Left lung (tissue), 10 donors: ENCODE measurements around the gene TINCR. TPM values are rescaled to one million over a fixed set of nuclear protein-coding genes. Genes with fewer than 3 reads are reported as not detected.

Experiments
- ATAC-seq: fragments of 200-7000 bp; cut with Tn5 transposase; one replicate; pipeline ENCODE4 v1.9.1; 2020; ENCODE audit warnings: moderate library complexity
- DNase-seq, 4 donors: peaks; one replicate each; pipeline ENCODE4 v3.0.0-alpha.2; 2013 to 2020
- H3K27ac ChIP-seq, 2 donors: fragments of 200-600 bp; sonication (generic) in 1 of 2; one replicate each; pipeline versions ENCODE4 v1.5.0 to v1.8.0; 2020 to 2021
- H3K27me3 ChIP-seq, 2 donors: fragments of 200-600 bp; sonication (generic) in 1 of 2; one replicate each; pipeline versions ENCODE4 v1.5.0 to v1.8.0; 2020 to 2021
- H3K36me3 ChIP-seq, 2 donors: fragments of 200-600 bp; sonication (generic) in 1 of 2; one replicate each; pipeline versions ENCODE4 v1.5.0 to v1.8.0; 2020 to 2021
- H3K4me1 ChIP-seq, 2 donors: fragments of 200-600 bp; one replicate each; pipeline ENCODE4 v1.8.0; 2021
- H3K4me3 ChIP-seq, 2 donors: fragments of 200-600 bp; sonication (generic) in 1 of 2; one replicate each; pipeline versions ENCODE4 v1.5.0 to v1.8.0; 2020 to 2021; ENCODE audit warnings: mild to moderate bottlenecking in 1 of 2
- H3K9me3 ChIP-seq, 2 donors: fragments of 200-600 bp; sonication (generic) in 1 of 2; one replicate each; pipeline versions ENCODE4 v1.5.0 to v1.8.0; 2020 to 2021
- intact Hi-C, 2 donors: fragments of 100-400 bp; cut with DNase I; formaldehyde crosslinking; loops; one replicate each; pipeline versions ENCODE4 v1.11.2 to v1.14.2; 2022
- polyA plus RNA-seq, 6 donors: library from polyadenylated mRNA; unstranded; fragments of 120-200 nt; gene quantifications; one replicate each; pipeline ENCODE4 v1.2.1, GENCODE V29; 2013; ENCODE audit not compliant: insufficient read length in 6 of 6
- total RNA-seq, 2 donors: library from RNA; stranded (reverse); fragmentation: NEBNext Ultra II Directional; extraction: Animal tissue kit (Norgen Biotek cat#: 25700); gene quantifications; one replicate each; pipeline ENCODE4 v1.2.1, GENCODE V29; 2021
- TF ChIP-seq, protein P1 (sequence below), 2 donors: fragments of 200-600 bp; sonication (generic) in 1 of 2; IDR thresholded peaks; one replicate each; pipeline versions ENCODE4 v1.5.0 to v1.8.0; 2021; ENCODE audit warnings: antibody characterized with exemption in 2 of 2
- donor health status: DM: no; HTN: yes; CAD: no.
- donor health status: DM: no; HTN: no; CAD: no.

The TINCR gene
- total and polyA plus RNA-seq, 8 donors = 0.24 to 0.76 (median 0.61) TPM

DNA sequence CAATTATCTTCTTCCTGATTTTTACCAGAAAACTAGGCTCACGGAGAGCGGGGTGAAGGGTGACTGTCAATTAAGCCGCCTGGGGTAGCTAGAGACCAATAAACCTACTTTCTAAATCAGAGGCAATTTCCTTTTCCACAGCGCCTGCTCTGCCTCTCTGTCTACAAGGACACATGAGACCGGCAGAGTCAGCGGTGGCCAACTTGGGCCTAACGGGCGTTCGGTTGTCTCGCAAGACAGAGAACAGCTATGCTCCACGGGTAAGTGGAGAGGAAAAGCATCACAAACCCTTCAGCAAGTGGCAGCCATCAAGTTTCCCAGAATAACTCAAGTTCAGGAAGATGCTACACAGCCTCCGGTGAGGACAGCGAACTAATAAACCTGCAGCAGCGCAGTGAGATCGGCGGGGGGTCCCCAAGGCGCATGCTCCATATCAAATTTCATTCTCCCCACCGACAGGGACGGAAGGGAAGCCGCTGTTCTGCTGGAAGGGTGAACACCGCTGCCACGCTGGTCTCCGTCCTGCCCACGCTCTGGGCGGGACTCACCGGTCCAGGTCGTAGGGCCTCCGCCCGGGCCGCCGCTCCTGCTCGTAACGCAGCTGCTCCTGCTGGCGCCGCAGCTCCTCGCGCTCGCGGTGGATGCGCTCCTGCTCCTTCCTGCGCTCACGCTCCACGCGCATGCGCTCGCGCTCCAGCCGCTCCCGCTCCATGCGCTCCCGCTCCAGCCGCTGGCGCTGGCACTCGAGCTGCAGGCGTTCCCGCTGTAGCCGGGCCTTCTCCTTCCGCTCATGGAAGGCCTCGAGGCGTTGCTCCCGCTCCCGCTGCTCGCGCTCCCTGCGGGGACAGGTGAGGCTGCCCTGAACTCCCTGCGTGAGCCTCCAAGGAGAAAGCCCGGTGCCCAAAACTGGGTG lies 25.8 kb upstream of the TINCR start:
- ATAC-seq = no peak
- peaks cover 0 to 100% of the 10 kb centered on the region in 2 donors for H3K36me3 ChIP-seq
- intact Hi-C loops = no loop called here

DNA sequence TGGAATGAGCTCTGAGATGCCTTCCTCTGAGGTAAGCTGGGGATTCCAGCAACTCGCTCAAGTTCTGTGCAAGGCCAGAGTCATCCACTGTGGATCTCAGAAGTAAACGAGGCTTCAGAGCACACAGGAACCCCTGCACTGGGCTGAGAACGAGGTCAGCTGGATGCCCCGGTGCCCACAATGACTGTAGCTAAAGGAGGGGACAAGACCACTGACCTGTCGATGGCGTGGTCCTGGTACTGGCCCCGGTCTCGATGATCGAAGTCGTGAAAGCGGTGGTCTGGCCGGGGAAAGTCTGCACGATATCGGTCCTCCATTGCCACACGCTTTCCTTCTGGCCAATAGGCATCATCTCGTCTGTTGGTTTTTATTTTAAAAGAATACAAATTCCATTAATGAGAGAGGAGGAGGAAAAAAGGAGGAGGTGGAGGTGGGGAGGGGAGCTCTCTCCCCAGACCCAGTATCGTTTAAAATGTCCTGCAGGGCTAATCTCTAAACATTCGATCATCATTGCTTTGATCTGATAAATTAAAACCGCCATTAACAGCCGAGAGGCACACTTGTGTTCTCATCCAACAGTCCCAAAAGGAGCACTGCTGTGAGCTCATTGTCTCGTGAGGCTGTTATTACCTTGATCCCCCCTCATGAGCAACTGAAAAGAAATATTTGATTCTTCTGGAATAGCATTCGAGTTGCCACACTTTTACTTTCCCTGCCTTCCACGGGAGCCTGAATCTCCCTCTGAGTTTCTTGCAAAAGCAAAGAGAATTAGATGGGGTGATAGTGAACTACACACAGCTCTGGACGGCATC lies 25.0 kb upstream of the TINCR start:
- intact Hi-C loops = no loop called here
- peaks cover 0 to 100% of the 10 kb centered on the region in 2 donors for H3K36me3 ChIP-seq

More for the DNA sequence above, 25.8 kb upstream of the TINCR start:
- Histone ChIP-seq H3K9me3 (no peaks in the 10 kb centered on the region), H3K4me1 (no peaks in the 10 kb centered on the region), H3K4me3 (no peak overlapping the region), H3K27me3 (no peaks in the 10 kb centered on the region), H3K27ac (no peak overlapping the region)
- DNase-seq = no peak
- TF ChIP-seq, protein P1, sequence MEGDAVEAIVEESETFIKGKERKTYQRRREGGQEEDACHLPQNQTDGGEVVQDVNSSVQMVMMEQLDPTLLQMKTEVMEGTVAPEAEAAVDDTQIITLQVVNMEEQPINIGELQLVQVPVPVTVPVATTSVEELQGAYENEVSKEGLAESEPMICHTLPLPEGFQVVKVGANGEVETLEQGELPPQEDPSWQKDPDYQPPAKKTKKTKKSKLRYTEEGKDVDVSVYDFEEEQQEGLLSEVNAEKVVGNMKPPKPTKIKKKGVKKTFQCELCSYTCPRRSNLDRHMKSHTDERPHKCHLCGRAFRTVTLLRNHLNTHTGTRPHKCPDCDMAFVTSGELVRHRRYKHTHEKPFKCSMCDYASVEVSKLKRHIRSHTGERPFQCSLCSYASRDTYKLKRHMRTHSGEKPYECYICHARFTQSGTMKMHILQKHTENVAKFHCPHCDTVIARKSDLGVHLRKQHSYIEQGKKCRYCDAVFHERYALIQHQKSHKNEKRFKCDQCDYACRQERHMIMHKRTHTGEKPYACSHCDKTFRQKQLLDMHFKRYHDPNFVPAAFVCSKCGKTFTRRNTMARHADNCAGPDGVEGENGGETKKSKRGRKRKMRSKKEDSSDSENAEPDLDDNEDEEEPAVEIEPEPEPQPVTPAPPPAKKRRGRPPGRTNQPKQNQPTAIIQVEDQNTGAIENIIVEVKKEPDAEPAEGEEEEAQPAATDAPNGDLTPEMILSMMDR (IDR thresholded peaks at IDR 0.05) = no peak

DNA sequence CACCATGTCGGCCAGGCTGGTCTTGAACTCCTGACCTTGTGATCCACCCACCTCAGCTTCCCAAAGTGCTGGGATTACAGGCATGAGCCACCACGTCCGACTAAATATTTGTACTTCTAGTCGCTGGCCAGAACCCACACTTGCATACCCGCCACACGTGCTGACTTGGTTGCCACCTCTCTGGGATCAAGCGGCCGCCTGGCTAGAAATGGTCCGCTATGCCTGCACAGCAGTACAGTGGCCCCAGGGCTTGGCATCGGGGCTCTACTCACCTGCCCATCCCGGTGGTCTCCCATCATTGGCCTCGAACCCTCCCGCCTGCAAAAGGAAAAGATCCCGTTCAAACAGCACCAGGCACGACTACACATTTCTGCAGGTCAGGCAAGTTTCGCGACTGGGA lies 23.7 kb upstream of the TINCR start:
- ATAC-seq = no peak
- intact Hi-C loops = no loop called here

More for the DNA sequence above, 25.0 kb upstream of the TINCR start:
- no peak for DNase-seq
- Histone ChIP-seq H3K27ac (no peak overlapping the region), H3K27me3 (no peaks in the 10 kb centered on the region), H3K4me3 (no peak overlapping the region), H3K4me1 (no peaks in the 10 kb centered on the region), H3K9me3 (no peaks in the 10 kb centered on the region)
- no peak for ATAC-seq
- TF ChIP-seq, protein P1 (IDR thresholded peaks at IDR 0.05) = no peak

DNA sequence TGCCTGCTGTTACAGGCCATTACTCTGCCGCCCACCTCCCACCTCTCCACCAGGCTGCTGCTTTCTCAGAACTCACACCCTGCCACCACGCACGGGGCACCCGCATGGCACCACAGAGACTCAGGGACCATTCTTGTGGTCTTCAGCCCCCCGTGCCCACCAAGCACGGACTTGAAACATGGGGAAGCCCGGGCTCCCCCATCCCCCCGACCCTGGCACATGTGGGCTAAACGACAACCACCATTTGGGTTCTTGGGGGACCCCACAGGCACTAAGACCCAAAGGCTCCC lies 23.1 kb upstream of the TINCR start:
- DNase-seq = no peak
- Histone ChIP-seq H3K9me3 (no peaks in the 10 kb centered on the region), H3K4me1 (no peaks in the 10 kb centered on the region), H3K4me3 (no peak overlapping the region), H3K36me3 (peaks cover 0 to 100% of the 10 kb centered on the region in 2 donors), H3K27me3 (no peaks in the 10 kb centered on the region), H3K27ac (no peak overlapping the region)
- ATAC-seq = no peak
- intact Hi-C loops = no loop called here
- TF ChIP-seq, protein P1 (IDR thresholded peaks at IDR 0.05) = no peak

More for the DNA sequence above, 23.7 kb upstream of the TINCR start:
- DNase-seq = no peak
- Histone ChIP-seq H3K27me3 (no peaks in the 10 kb centered on the region), H3K9me3 (no peaks in the 10 kb centered on the region), H3K36me3 (peaks cover 0 to 100% of the 10 kb centered on the region in 2 donors), H3K4me1 (no peaks in the 10 kb centered on the region), H3K27ac (no peak overlapping the region), H3K4me3 (no peak overlapping the region)
- TF ChIP-seq, protein P1 (IDR thresholded peaks at IDR 0.05) = no peak
